K562 (cell line): Measurements from ENCODE around the gene THSD8.

Source experiments
- CBX2 ChIP-seq: fragments of 200-600 bp; sonication (generic); IDR thresholded peaks from one replicate; pipeline ENCODE4 v1.6.1; 2012; ENCODE audit warnings: mild to moderate bottlenecking, low read length, inconsistent platforms; ENCODE audit not compliant: insufficient read depth, poor library complexity, severe bottlenecking
- IRF2 ChIP-seq: sonication (generic); formaldehyde crosslinking; IDR thresholded peaks from 2 replicates; pipeline ENCODE4 v1.8.1; 2022; ENCODE audit warnings: mild to moderate bottlenecking, missing genetic modification reagents
- PATZ1 ChIP-seq: fragments of 250-450 bp; sonication (Bioruptor Pico); IDR thresholded peaks from 2 replicates; pipeline ENCODE4 v1.5.0; 2020; ENCODE audit warnings: mild to moderate bottlenecking, borderline replicate concordance
- RAD21 ChIP-seq, 2 experiments: fragments of 250-450 bp in 1 of 2; fragments of 450-650 bp in 1 of 2; sonication (Bioruptor Pico) in 1 of 2; formaldehyde crosslinking in 1 of 2; IDR thresholded peaks in 1 of 2; conservative IDR thresholded peaks in 1 of 2; 2 replicates each; pipeline versions ENCODE4 v1.4.0 to v1.8.0; 2020 to 2022; ENCODE audit warnings: mild to moderate bottlenecking in 2 of 2, moderate library complexity in 1 of 2
- RFX5 ChIP-seq: IDR thresholded peaks from 2 replicates; pipeline ENCODE4 v1.6.1; 2011; ENCODE audit warnings: low read depth, mild to moderate bottlenecking, improper control_type of control experiment, low read length
- ZFX ChIP-seq: sonication (generic); formaldehyde crosslinking; IDR thresholded peaks from 2 replicates; pipeline ENCODE4 v1.8.0; 2022; ENCODE audit warnings: mild to moderate bottlenecking, missing genetic modification reagents, moderate library complexity
- TF ChIP-seq, protein P1 (sequence below), 3 experiments: IDR thresholded peaks in 2 of 3; conservative IDR thresholded peaks in 1 of 3; 2 replicates each; pipeline ENCODE4 v1.5.1; 2011 to 2012; ENCODE audit warnings: low read length in 3 of 3, mild to moderate bottlenecking in 3 of 3, control low read depth in 2 of 3, improper control_type of control experiment in 1 of 3, inconsistent platforms in 1 of 3, low read depth in 1 of 3, mixed read lengths in 1 of 3, moderate library complexity in 1 of 3; ENCODE audit not compliant: insufficient read depth in 2 of 3

DNA sequence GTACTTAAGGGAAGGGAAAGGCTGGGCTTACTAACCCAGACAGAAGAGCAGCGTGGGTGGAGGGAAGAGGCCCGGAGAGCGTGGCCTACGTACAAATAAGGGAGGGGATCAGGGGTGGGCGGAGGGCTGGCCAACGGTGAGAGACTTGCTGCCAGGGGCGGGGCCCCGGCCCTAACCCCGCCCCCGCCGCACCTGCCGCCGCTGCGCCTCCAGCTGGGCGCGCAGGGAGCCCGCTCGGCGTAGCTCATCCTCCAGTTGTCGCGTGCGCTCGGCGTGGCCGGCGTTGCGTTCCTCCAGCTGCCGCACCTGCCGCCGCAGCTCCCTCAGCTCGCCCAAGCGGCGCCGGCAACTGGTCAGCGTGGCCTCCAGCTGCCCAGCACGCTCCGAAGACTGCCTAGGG lies 32.2 kb upstream of the THSD8 start:
- TF ChIP-seq, protein P1, sequence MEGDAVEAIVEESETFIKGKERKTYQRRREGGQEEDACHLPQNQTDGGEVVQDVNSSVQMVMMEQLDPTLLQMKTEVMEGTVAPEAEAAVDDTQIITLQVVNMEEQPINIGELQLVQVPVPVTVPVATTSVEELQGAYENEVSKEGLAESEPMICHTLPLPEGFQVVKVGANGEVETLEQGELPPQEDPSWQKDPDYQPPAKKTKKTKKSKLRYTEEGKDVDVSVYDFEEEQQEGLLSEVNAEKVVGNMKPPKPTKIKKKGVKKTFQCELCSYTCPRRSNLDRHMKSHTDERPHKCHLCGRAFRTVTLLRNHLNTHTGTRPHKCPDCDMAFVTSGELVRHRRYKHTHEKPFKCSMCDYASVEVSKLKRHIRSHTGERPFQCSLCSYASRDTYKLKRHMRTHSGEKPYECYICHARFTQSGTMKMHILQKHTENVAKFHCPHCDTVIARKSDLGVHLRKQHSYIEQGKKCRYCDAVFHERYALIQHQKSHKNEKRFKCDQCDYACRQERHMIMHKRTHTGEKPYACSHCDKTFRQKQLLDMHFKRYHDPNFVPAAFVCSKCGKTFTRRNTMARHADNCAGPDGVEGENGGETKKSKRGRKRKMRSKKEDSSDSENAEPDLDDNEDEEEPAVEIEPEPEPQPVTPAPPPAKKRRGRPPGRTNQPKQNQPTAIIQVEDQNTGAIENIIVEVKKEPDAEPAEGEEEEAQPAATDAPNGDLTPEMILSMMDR (IDR thresholded peaks at IDR 0.05 in 2 of 3, conservative IDR thresholded peaks at IDR 0.05 in 1 of 3; ENCODE audit: insufficient read depth in 2 of 3, low read depth in 1 of 3, low read length in 3 of 3), result no peak
- TF ChIP-seq RAD21 (CRISPR knock-in tag; conservative IDR thresholded peaks at IDR 0.05 in 1 of 2, IDR thresholded peaks at IDR 0.05 in 1 of 2) (no peak), PATZ1 (no peak), ZFX (no peak), CBX2 (no peak), RFX5 (no peak), IRF2 (CRISPR knock-in tag) (no peak)
